Vagina (tissue), 2 donors: ENCODE data around the gene ITGB7. TPM values are rescaled to one million over a fixed set of nuclear protein-coding genes. Genes with fewer than 3 reads are reported as not detected.

Experiments used
- DNase-seq, 2 donors: peaks; one replicate each; pipeline ENCODE4 v3.0.0-alpha.2; 2017; ENCODE audit errors: extremely low spot score in 2 of 2
- H3K27ac ChIP-seq: fragments of 200-600 bp; sonication (generic); one replicate; pipeline ENCODE4 v1.5.1; 2019
- H3K27me3 ChIP-seq: fragments of 200-600 bp; sonication (generic); one replicate; pipeline ENCODE4 v1.5.1; 2019
- H3K36me3 ChIP-seq, 2 donors: fragments of 200-600 bp; sonication (generic); one replicate each; pipeline ENCODE4 v1.5.1; 2017 to 2019
- H3K4me1 ChIP-seq: fragments of 200-600 bp; sonication (generic); one replicate; pipeline ENCODE4 v1.5.1; 2019
- H3K4me3 ChIP-seq, 2 donors: fragments of 200-600 bp; sonication (generic); 1 replicate in 1 of 2; 2 replicates in 1 of 2; pipeline ENCODE4 v1.5.1; 2016 to 2019
- H3K9me3 ChIP-seq: fragments of 200-600 bp; sonication (generic); one replicate; pipeline ENCODE4 v1.5.1; 2019
- POLR2A ChIP-seq, 2 donors: fragments of 450-650 bp; IDR thresholded peaks; one replicate each; pipeline ENCODE4 v1.6.1; 2017; ENCODE audit warnings: antibody characterized with exemption in 2 of 2, mild to moderate bottlenecking in 2 of 2, moderate library complexity in 2 of 2
- POLR2AphosphoS5 ChIP-seq, 2 donors: sonication (generic); formaldehyde crosslinking; IDR thresholded peaks; one replicate each; pipeline ENCODE4 v1.9.0; 2017; ENCODE audit warnings: antibody characterized with exemption in 2 of 2, mild to moderate bottlenecking in 2 of 2, low read depth in 1 of 2; ENCODE audit not compliant: insufficient read depth in 1 of 2
- intact Hi-C: fragments of 100-400 bp; cut with DNase I; formaldehyde crosslinking; loops from one replicate; pipeline ENCODE4 v1.15.1; 2023
- total RNA-seq: library from RNA; depleted of rRNA; stranded (reverse); fragments of >200 nt; gene quantifications from one replicate; pipeline ENCODE4 v1.2.3, GENCODE V29; 2016
- TF ChIP-seq, protein P1 (sequence below), 3 experiments: fragments of 450-650 bp in 2 of 3; fragments of 200-600 bp in 1 of 3; sonication (generic) in 1 of 3; IDR thresholded peaks; one replicate each; pipeline ENCODE4 v1.5.1; 2017 to 2019; ENCODE audit warnings: antibody characterized with exemption in 3 of 3, mild to moderate bottlenecking in 2 of 3, moderate library complexity in 2 of 3

ITGB7 gene
- total RNA-seq, 1 donor from 2014 or later = 3.7 TPM

DNA sequence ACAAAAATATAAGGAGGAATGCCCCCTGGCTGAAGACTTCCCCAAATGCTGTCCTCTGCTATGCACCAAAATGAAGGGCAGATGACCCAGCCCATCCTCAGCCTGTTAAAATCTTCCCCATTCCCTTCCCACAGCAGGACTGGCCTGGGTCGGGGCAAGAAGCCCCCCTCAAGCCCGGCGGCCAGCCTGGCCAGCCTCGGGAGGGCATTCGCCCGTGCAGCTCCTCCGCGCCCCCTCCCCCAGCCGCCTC is 24.5 kb upstream of the ITGB7 start:
- TF ChIP-seq POLR2AphosphoS5 (IDR thresholded peaks at IDR 0.05; ENCODE audit: insufficient read depth in 1 of 2, low read depth in 1 of 2) (no peak), POLR2A (IDR thresholded peaks at IDR 0.05) (no peak)
- TF ChIP-seq, protein P1, sequence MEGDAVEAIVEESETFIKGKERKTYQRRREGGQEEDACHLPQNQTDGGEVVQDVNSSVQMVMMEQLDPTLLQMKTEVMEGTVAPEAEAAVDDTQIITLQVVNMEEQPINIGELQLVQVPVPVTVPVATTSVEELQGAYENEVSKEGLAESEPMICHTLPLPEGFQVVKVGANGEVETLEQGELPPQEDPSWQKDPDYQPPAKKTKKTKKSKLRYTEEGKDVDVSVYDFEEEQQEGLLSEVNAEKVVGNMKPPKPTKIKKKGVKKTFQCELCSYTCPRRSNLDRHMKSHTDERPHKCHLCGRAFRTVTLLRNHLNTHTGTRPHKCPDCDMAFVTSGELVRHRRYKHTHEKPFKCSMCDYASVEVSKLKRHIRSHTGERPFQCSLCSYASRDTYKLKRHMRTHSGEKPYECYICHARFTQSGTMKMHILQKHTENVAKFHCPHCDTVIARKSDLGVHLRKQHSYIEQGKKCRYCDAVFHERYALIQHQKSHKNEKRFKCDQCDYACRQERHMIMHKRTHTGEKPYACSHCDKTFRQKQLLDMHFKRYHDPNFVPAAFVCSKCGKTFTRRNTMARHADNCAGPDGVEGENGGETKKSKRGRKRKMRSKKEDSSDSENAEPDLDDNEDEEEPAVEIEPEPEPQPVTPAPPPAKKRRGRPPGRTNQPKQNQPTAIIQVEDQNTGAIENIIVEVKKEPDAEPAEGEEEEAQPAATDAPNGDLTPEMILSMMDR (IDR thresholded peaks at IDR 0.05) = peak in 1 of 3 experiments; percentile 5
- peaks cover 82% of the 10 kb centered on the region for H3K4me1 ChIP-seq

DNA sequence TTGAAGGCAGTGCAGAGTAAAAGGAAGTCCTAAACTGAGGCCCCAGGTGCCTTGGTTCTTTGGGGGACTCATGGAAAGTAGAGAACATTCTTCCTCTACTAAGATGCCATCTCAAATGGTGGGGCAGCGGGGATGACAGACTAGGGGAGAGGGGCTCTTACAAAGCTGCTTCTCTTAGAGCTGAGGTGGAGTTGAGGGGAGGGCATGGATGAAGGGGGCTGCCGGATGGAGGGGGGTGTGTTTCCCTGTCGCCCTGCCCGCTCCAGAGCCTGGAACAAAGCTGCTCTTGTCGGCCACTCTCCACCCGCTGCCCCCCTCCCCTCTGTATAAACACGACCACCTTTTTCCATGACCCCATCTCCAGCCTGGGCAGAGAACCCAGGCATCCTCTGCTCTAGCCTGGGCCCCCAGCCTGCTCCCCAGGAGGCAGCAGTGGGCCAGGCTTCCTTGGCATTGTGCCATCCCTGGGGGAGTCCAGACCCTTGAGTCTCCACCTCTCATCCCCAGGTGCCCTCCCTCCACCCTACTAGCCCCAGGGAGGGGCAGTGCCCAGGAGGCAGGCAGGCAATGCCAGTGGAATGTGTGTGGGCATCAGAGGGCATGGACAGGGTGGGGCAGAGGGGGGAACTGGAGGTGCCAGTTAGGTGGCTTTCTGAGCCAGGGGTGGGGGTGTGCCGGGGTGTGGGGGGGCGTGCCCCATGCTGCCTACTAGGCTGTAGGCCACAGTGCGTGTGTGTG is 23.2 kb upstream of the ITGB7 start:
- H3K4me1 ChIP-seq = peaks cover 82% of the 10 kb centered on the region
- no peaks in the 10 kb centered on the region for H3K27me3 ChIP-seq
- peak overlapping the region; percentile 95 for H3K27ac ChIP-seq
- peak in 1 of 2 donors; percentile 84 for DNase-seq
- intact Hi-C loops = no loop called here
- H3K9me3 ChIP-seq = no peaks in the 10 kb centered on the region
- peak overlapping the region; percentile 62 to 72 for H3K4me3 ChIP-seq
- peaks cover 0 to 11% of the 10 kb centered on the region in 2 donors for H3K36me3 ChIP-seq
- peak in 1 of 2 donors; percentile 27 for TF ChIP-seq POLR2AphosphoS5 (IDR thresholded peaks at IDR 0.05; ENCODE audit: insufficient read depth in 1 of 2, low read depth in 1 of 2)
- TF ChIP-seq, protein P1 (IDR thresholded peaks at IDR 0.05) = no peak

More for the DNA sequence above, 24.5 kb upstream of the ITGB7 start:
- H3K9me3 ChIP-seq = no peaks in the 10 kb centered on the region
- H3K27ac ChIP-seq = peak overlapping the region; percentile 95
- intact Hi-C loops = no loop called here
- DNase-seq = peak in 1 of 2 donors; percentile 85
- H3K4me3 ChIP-seq = peak overlapping the region; percentile 62 to 72
- H3K36me3 ChIP-seq = peaks cover 0 to 11% of the 10 kb centered on the region in 2 donors
- H3K27me3 ChIP-seq = no peaks in the 10 kb centered on the region

DNA sequence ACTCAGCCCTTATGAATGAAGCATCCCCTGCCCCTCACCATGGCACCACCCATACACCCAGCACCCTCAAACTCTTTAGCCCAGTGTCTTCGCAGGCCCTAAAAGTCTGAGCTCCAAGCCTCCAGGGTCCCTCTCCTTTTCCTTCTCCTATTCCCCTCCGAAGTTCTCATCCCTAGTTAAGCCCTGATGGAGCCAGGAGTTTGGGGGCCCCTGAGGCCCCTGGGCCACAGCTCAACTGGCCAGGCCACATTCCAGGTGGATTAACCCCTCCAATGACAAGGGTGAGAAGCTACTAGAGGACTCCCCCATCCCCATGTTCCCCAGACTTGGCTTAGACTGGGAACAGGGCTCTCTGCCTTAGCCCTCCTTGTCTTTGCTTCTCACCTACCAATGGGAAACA is 22.4 kb upstream of the ITGB7 start:
- no peaks in the 10 kb centered on the region for H3K9me3 ChIP-seq
- H3K4me3 ChIP-seq = peak overlapping the region; percentile 62 to 72
- intact Hi-C loops = no loop called here
- H3K36me3 ChIP-seq = peaks cover 0 to 11% of the 10 kb centered on the region in 2 donors
- H3K27ac ChIP-seq = peak overlapping the region; percentile 95
- no peaks in the 10 kb centered on the region for H3K27me3 ChIP-seq
- TF ChIP-seq POLR2A (IDR thresholded peaks at IDR 0.05) = no peak
- TF ChIP-seq, protein P1 (IDR thresholded peaks at IDR 0.05) = no peak
- TF ChIP-seq POLR2AphosphoS5 (IDR thresholded peaks at IDR 0.05; ENCODE audit: insufficient read depth in 1 of 2, low read depth in 1 of 2) = no peak
- H3K4me1 ChIP-seq = peaks cover 82% of the 10 kb centered on the region
- peak in 1 of 2 donors; percentile 84 for DNase-seq

DNA sequence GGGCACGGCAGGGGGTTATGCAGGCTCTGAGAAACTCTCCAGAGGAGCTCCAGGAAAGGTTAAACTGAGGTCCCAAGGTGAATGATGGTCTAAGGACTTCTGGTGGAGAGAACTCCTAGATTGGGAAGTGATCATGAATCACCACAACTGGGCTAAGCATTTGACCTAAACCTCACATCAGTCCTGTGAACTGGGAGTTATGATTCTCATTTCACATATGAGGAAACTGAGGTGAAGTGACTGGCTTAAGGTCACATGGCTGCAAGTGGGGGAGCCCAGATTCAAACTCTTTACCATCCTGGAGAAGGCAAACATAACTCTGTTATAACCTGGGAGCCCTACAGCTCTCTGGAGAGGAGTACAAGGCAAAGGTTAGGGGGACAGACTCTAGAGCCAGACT is 20.8 kb upstream of the ITGB7 start:
- Histone ChIP-seq H3K4me1 (peaks cover 82% of the 10 kb centered on the region), H3K36me3 (peaks cover 0 to 11% of the 10 kb centered on the region in 2 donors), H3K27me3 (no peaks in the 10 kb centered on the region), H3K4me3 (no peak overlapping the region), H3K27ac (peak overlapping the region; percentile 95), H3K9me3 (no peaks in the 10 kb centered on the region)
- TF ChIP-seq, protein P1 (IDR thresholded peaks at IDR 0.05) = no peak
- TF ChIP-seq POLR2AphosphoS5 (IDR thresholded peaks at IDR 0.05; ENCODE audit: insufficient read depth in 1 of 2, low read depth in 1 of 2) = no peak
- no peak for TF ChIP-seq POLR2A (IDR thresholded peaks at IDR 0.05)
- no peak for DNase-seq
- intact Hi-C loops = no loop called here

DNA sequence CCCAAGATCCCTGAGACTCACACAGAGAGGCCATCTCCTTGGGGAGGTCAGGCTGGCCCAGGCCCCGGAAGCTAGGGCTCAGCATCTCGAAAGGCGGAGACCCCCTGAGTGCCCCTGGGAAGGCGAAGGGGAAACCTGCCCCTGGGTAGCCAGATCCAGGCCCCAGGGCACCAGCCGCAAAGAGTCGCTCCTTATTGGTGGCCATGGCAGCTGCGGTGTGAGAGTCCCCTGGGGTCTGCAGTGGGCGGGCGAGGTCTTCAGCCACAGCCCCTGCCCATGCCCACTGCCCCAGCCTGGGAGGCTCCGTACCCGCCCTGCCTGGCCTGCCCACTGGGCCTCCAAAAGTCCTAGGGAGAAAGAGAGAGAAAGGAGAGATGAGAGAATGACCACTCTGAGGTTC is 20.3 kb upstream of the ITGB7 start:
- Histone ChIP-seq H3K27ac (peak overlapping the region; percentile 95), H3K4me1 (peaks cover 82% of the 10 kb centered on the region)

More for the DNA sequence above, 20.3 kb upstream of the ITGB7 start:
- Histone ChIP-seq H3K36me3 (peaks cover 0 to 11% of the 10 kb centered on the region in 2 donors), H3K4me3 (no peak overlapping the region), H3K27me3 (no peaks in the 10 kb centered on the region), H3K9me3 (no peaks in the 10 kb centered on the region)
- TF ChIP-seq POLR2A (IDR thresholded peaks at IDR 0.05) (no peak), POLR2AphosphoS5 (IDR thresholded peaks at IDR 0.05; ENCODE audit: insufficient read depth in 1 of 2, low read depth in 1 of 2) (no peak)
- TF ChIP-seq, protein P1 (IDR thresholded peaks at IDR 0.05) = no peak
- DNase-seq = no peak
- intact Hi-C loops = no loop called here
